ENCODE results near the gene R3HDML.

R3HDML gene

GRCh38 chr20:44342248-44342647, 5.4 kb downstream of the R3HDML start:
- no peak for DNase-seq (ENCODE audit: low read depth in 1 of 2, low spot score in 1 of 2)
- H3K27ac ChIP-seq (replicated peaks) = no peak overlapping the region
- no peak overlapping the region for H3K4me3 ChIP-seq (replicated peaks; ENCODE audit: insufficient read depth, low read length)
- H3K27me3 ChIP-seq (ENCODE audit: insufficient read depth, poor library complexity, severe bottlenecking) = no peaks in the 10 kb centered on the region
- TF ChIP-seq, protein P1, sequence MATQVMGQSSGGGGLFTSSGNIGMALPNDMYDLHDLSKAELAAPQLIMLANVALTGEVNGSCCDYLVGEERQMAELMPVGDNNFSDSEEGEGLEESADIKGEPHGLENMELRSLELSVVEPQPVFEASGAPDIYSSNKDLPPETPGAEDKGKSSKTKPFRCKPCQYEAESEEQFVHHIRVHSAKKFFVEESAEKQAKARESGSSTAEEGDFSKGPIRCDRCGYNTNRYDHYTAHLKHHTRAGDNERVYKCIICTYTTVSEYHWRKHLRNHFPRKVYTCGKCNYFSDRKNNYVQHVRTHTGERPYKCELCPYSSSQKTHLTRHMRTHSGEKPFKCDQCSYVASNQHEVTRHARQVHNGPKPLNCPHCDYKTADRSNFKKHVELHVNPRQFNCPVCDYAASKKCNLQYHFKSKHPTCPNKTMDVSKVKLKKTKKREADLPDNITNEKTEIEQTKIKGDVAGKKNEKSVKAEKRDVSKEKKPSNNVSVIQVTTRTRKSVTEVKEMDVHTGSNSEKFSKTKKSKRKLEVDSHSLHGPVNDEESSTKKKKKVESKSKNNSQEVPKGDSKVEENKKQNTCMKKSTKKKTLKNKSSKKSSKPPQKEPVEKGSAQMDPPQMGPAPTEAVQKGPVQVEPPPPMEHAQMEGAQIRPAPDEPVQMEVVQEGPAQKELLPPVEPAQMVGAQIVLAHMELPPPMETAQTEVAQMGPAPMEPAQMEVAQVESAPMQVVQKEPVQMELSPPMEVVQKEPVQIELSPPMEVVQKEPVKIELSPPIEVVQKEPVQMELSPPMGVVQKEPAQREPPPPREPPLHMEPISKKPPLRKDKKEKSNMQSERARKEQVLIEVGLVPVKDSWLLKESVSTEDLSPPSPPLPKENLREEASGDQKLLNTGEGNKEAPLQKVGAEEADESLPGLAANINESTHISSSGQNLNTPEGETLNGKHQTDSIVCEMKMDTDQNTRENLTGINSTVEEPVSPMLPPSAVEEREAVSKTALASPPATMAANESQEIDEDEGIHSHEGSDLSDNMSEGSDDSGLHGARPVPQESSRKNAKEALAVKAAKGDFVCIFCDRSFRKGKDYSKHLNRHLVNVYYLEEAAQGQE (IDR thresholded peaks at IDR 0.05; ENCODE audit: insufficient replicate concordance, low read depth) = no peak
- TF ChIP-seq SPI1 (IDR thresholded peaks at IDR 0.05; ENCODE audit: borderline replicate concordance, low read depth) (no peak), CTCF (IDR thresholded peaks at IDR 0.05; ENCODE audit: insufficient read depth, low read length) (no peak), POLR2AphosphoS5 (IDR thresholded peaks at IDR 0.05; ENCODE audit: low read depth) (no peak), GABPA (IDR thresholded peaks at IDR 0.05; ENCODE audit: low read depth) (no peak)

- TF ChIP-seq, protein P1 (IDR thresholded peaks at IDR 0.05; ENCODE audit: insufficient replicate concordance, low read depth) = no peak
- no peak for TF ChIP-seq GABPA (IDR thresholded peaks at IDR 0.05; ENCODE audit: low read depth)
- TF ChIP-seq SPI1 (IDR thresholded peaks at IDR 0.05; ENCODE audit: borderline replicate concordance, low read depth) = no peak
- TF ChIP-seq CTCF (IDR thresholded peaks at IDR 0.05; ENCODE audit: insufficient read depth, low read length) = no peak
- TF ChIP-seq POLR2AphosphoS5 (IDR thresholded peaks at IDR 0.05; ENCODE audit: low read depth) = no peak
- no peak overlapping the region for H3K4me3 ChIP-seq (replicated peaks; ENCODE audit: insufficient read depth, low read length)
- no peaks in the 10 kb centered on the region for H3K27me3 ChIP-seq (ENCODE audit: insufficient read depth, poor library complexity, severe bottlenecking)
- no peak overlapping the region for H3K27ac ChIP-seq (replicated peaks)
- DNase-seq (ENCODE audit: low read depth in 1 of 2, low spot score in 1 of 2) = no peak
These were observed 6.4 kb downstream of the R3HDML start for GRCh38 chr20:44343162-44343675.

DNA sequence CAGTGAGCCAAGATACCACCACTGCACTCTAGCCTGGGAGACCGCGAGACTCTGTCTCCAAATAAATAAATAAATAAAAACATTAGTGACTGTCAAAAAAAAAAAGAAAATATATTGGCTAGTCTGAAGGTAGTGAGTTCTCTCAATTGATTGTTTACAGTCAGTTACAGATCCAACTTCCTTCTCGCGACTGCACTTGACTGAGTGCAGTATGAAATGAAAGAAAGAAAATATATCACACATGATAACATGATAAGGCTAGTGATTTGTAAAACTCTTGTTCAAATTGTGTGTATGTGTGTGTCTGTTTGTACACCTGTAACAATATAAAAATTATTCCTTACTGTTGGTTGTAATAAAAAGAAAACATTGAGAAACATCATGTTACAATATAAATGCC, 7.9 kb downstream of the R3HDML start:
- Histone ChIP-seq H3K27ac (replicated peaks) (no peak overlapping the region), H3K27me3 (ENCODE audit: insufficient read depth, poor library complexity, severe bottlenecking) (no peaks in the 10 kb centered on the region), H3K4me3 (replicated peaks; ENCODE audit: insufficient read depth, low read length) (no peak overlapping the region)
- no peak for DNase-seq (ENCODE audit: low read depth in 1 of 2, low spot score in 1 of 2)
- TF ChIP-seq GABPA (IDR thresholded peaks at IDR 0.05; ENCODE audit: low read depth) (no peak), CTCF (IDR thresholded peaks at IDR 0.05; ENCODE audit: insufficient read depth, low read length) (no peak), SPI1 (IDR thresholded peaks at IDR 0.05; ENCODE audit: borderline replicate concordance, low read depth) (no peak), POLR2AphosphoS5 (IDR thresholded peaks at IDR 0.05; ENCODE audit: low read depth) (no peak)
- TF ChIP-seq, protein P1 (IDR thresholded peaks at IDR 0.05; ENCODE audit: insufficient replicate concordance, low read depth) = no peak

Measured in HL-60 (cell line).